ENCODE results near the gene CLDN8.

The CLDN8 gene

GRCh38 chr21:30200000-30200399 lies 15.9 kb downstream of the CLDN8 start:
- Histone ChIP-seq H3K36me3 (ENCODE audit: insufficient read depth, low read length) (no peaks in the 10 kb centered on the region), H3K9me3 (ENCODE audit: insufficient read depth, low read depth, low read length) (no peaks in the 10 kb centered on the region), H3K27me3 (ENCODE audit: insufficient read depth, low read length) (no peaks in the 10 kb centered on the region), H3K9ac (ENCODE audit: low read depth, low read length) (no peak overlapping the region), H3K27ac (ENCODE audit: low read depth, low read length) (no peak overlapping the region), H3K4me1 (ENCODE audit: insufficient read depth, low read length) (no peaks in the 10 kb centered on the region), H3K4me3 (ENCODE audit: low read length) (no peak overlapping the region)
- WGBS: 73% methylated on average over 2 of the region's 2 CpGs

- Histone ChIP-seq H3K27me3 (ENCODE audit: insufficient read depth, low read length) (no peaks in the 10 kb centered on the region), H3K36me3 (ENCODE audit: insufficient read depth, low read length) (no peaks in the 10 kb centered on the region), H3K4me1 (ENCODE audit: insufficient read depth, low read length) (no peaks in the 10 kb centered on the region), H3K9me3 (ENCODE audit: insufficient read depth, low read depth, low read length) (no peaks in the 10 kb centered on the region), H3K27ac (ENCODE audit: low read depth, low read length) (no peak overlapping the region), H3K4me3 (ENCODE audit: low read length) (no peak overlapping the region), H3K9ac (ENCODE audit: low read depth, low read length) (no peak overlapping the region)
- WGBS: 20% methylated on average over 2 of the region's 2 CpGs
These were observed 21.1 kb downstream of the CLDN8 start for GRCh38 chr21:30194701-30195299.

- H3K36me3 ChIP-seq (ENCODE audit: insufficient read depth, low read length): no peaks in the 10 kb centered on the region
- no peak overlapping the region for H3K27ac ChIP-seq (ENCODE audit: low read depth, low read length)
- no peak overlapping the region for H3K9ac ChIP-seq (ENCODE audit: low read depth, low read length)
- H3K27me3 ChIP-seq (ENCODE audit: insufficient read depth, low read length): no peaks in the 10 kb centered on the region
- H3K9me3 ChIP-seq (ENCODE audit: insufficient read depth, low read depth, low read length): no peaks in the 10 kb centered on the region
- H3K4me1 ChIP-seq (ENCODE audit: insufficient read depth, low read length): no peaks in the 10 kb centered on the region
- H3K4me3 ChIP-seq (ENCODE audit: low read length): no peak overlapping the region
- WGBS: 92% methylated on average over 2 of the region's 2 CpGs
These were observed 22.7 kb downstream of the CLDN8 start for GRCh38 chr21:30193201-30193600.

GRCh38 chr21:30190554-30190953 lies 25.3 kb downstream of the CLDN8 start:
- H3K27me3 ChIP-seq (ENCODE audit: insufficient read depth, low read length): no peaks in the 10 kb centered on the region
- WGBS: 96% methylated on average over 7 of the region's 7 CpGs
- no peak overlapping the region for H3K9ac ChIP-seq (ENCODE audit: low read depth, low read length)
- H3K4me3 ChIP-seq (ENCODE audit: low read length): no peak overlapping the region
- H3K27ac ChIP-seq (ENCODE audit: low read depth, low read length): no peak overlapping the region
- no peaks in the 10 kb centered on the region for H3K36me3 ChIP-seq (ENCODE audit: insufficient read depth, low read length)
- H3K4me1 ChIP-seq (ENCODE audit: insufficient read depth, low read length): no peaks in the 10 kb centered on the region
- no peaks in the 10 kb centered on the region for H3K9me3 ChIP-seq (ENCODE audit: insufficient read depth, low read depth, low read length)

GRCh38 chr21:30189773-30190172 lies 26.1 kb downstream of the CLDN8 start:
- H3K27ac ChIP-seq (ENCODE audit: low read depth, low read length): no peak overlapping the region
- 91% methylated on average over 1 of the region's 3 CpGs for WGBS
- no peak overlapping the region for H3K9ac ChIP-seq (ENCODE audit: low read depth, low read length)
- no peaks in the 10 kb centered on the region for H3K36me3 ChIP-seq (ENCODE audit: insufficient read depth, low read length)
- no peaks in the 10 kb centered on the region for H3K9me3 ChIP-seq (ENCODE audit: insufficient read depth, low read depth, low read length)
- H3K4me3 ChIP-seq (ENCODE audit: low read length): no peak overlapping the region
- H3K27me3 ChIP-seq (ENCODE audit: insufficient read depth, low read length): no peaks in the 10 kb centered on the region
- H3K4me1 ChIP-seq (ENCODE audit: insufficient read depth, low read length): no peaks in the 10 kb centered on the region

GRCh38 chr21:30186242-30186641 lies 29.7 kb downstream of the CLDN8 start:
- Histone ChIP-seq H3K4me3 (ENCODE audit: low read length) (no peak overlapping the region), H3K9me3 (ENCODE audit: insufficient read depth, low read depth, low read length) (no peaks in the 10 kb centered on the region), H3K27me3 (ENCODE audit: insufficient read depth, low read length) (no peaks in the 10 kb centered on the region), H3K9ac (ENCODE audit: low read depth, low read length) (no peak overlapping the region), H3K36me3 (ENCODE audit: insufficient read depth, low read length) (no peaks in the 10 kb centered on the region), H3K4me1 (ENCODE audit: insufficient read depth, low read length) (no peaks in the 10 kb centered on the region), H3K27ac (ENCODE audit: low read depth, low read length) (no peak overlapping the region)
- WGBS: 95% methylated on average over 1 of the region's 2 CpGs

GRCh38 chr21:30168086-30168485 lies 47.8 kb downstream of the CLDN8 start:
- no peaks in the 10 kb centered on the region for H3K4me1 ChIP-seq (ENCODE audit: insufficient read depth, low read length)
- no peak overlapping the region for H3K27ac ChIP-seq (ENCODE audit: low read depth, low read length)
- H3K9me3 ChIP-seq (ENCODE audit: insufficient read depth, low read depth, low read length): no peaks in the 10 kb centered on the region
- 86% methylated on average over 3 of the region's 3 CpGs for WGBS
- no peaks in the 10 kb centered on the region for H3K36me3 ChIP-seq (ENCODE audit: insufficient read depth, low read length)
- H3K9ac ChIP-seq (ENCODE audit: low read depth, low read length): no peak overlapping the region
- no peak overlapping the region for H3K4me3 ChIP-seq (ENCODE audit: low read length)
- no peaks in the 10 kb centered on the region for H3K27me3 ChIP-seq (ENCODE audit: insufficient read depth, low read length)

GRCh38 chr21:30166705-30167104 lies 49.2 kb downstream of the CLDN8 start, which contains the start of gene CLDN17:
Gene CLDN17 (minus strand): TSS chr21:30166805. CDS start chr21:30166617, 188 bp downstream.
- H3K4me3 ChIP-seq (ENCODE audit: low read length): no peak within 1 kb of the TSS
- H3K36me3 ChIP-seq (ENCODE audit: insufficient read depth, low read length): no peaks in the 10 kb centered on the region
- H3K9ac ChIP-seq (ENCODE audit: low read depth, low read length): no peak within 1 kb of the TSS
- no peaks in the 10 kb centered on the region for H3K4me1 ChIP-seq (ENCODE audit: insufficient read depth, low read length)
- WGBS: 93% methylated on average over 1 of the region's 1 CpG
- no peak within 1 kb of the TSS for H3K27ac ChIP-seq (ENCODE audit: low read depth, low read length)
- H3K27me3 ChIP-seq (ENCODE audit: insufficient read depth, low read length): no peaks in the 10 kb centered on the region
- no peaks in the 10 kb centered on the region for H3K9me3 ChIP-seq (ENCODE audit: insufficient read depth, low read depth, low read length)

- Histone ChIP-seq H3K4me3 (ENCODE audit: low read length) (no peak overlapping the region), H3K4me1 (ENCODE audit: insufficient read depth, low read length) (no peaks in the 10 kb centered on the region), H3K9me3 (ENCODE audit: insufficient read depth, low read depth, low read length) (no peaks in the 10 kb centered on the region), H3K27me3 (ENCODE audit: insufficient read depth, low read length) (no peaks in the 10 kb centered on the region), H3K36me3 (ENCODE audit: insufficient read depth, low read length) (no peaks in the 10 kb centered on the region), H3K9ac (ENCODE audit: low read depth, low read length) (no peak overlapping the region), H3K27ac (ENCODE audit: low read depth, low read length) (no peak overlapping the region)
- 97% methylated on average over 9 of the region's 9 CpGs for WGBS
These were observed 49.7 kb downstream of the CLDN8 start for GRCh38 chr21:30166171-30166570.

- no peak overlapping the region for H3K9ac ChIP-seq (ENCODE audit: low read depth, low read length)
- WGBS: 100% methylated on average over 1 of the region's 1 CpG
- no peaks in the 10 kb centered on the region for H3K27me3 ChIP-seq (ENCODE audit: insufficient read depth, low read length)
- no peaks in the 10 kb centered on the region for H3K9me3 ChIP-seq (ENCODE audit: insufficient read depth, low read depth, low read length)
- no peak overlapping the region for H3K27ac ChIP-seq (ENCODE audit: low read depth, low read length)
- H3K36me3 ChIP-seq (ENCODE audit: insufficient read depth, low read length): no peaks in the 10 kb centered on the region
- H3K4me3 ChIP-seq (ENCODE audit: low read length): no peak overlapping the region
- H3K4me1 ChIP-seq (ENCODE audit: insufficient read depth, low read length): no peaks in the 10 kb centered on the region
These were observed 51.1 kb downstream of the CLDN8 start for GRCh38 chr21:30164796-30165195.
